Brain pericyte (primary cell): ENCODE measurements around the gene CDCA4.
"Not testable (repeated sequence)": the region's sequence is repeated elsewhere in the genome, so short reads cannot be mapped to it uniquely, and the experiment has no call there.

Source experiments
- DNase-seq: peaks from one replicate; pipeline ENCODE4 v3.0.0-alpha.2; 2012; ENCODE audit warnings: low read depth, low spot score

The CDCA4 gene

GRCh38 chr14:105058521-105059034, 37.7 kb upstream of the CDCA4 start:
- DNase-seq: no peak

- DNase-seq: no peak
Measured at GRCh38 chr14:105056303-105056831, 35.5 kb upstream of the CDCA4 start.

- no peak for DNase-seq
Measured at GRCh38 chr14:105055736-105056302, 34.9 kb upstream of the CDCA4 start.

- DNase-seq: no peak
Measured at GRCh38 chr14:105055334-105055733, 34.5 kb upstream of the CDCA4 start.

- no peak for DNase-seq
Measured at GRCh38 chr14:105053996-105054395, 33.1 kb upstream of the CDCA4 start.

- DNase-seq: no peak
Measured at GRCh38 chr14:105053421-105053820, 32.5 kb upstream of the CDCA4 start.

- no peak for DNase-seq
Measured at GRCh38 chr14:105052110-105052458, 31.2 kb upstream of the CDCA4 start.

GRCh38 chr14:105051182-105052109, 30.6 kb upstream of the CDCA4 start:
- no peak for DNase-seq

GRCh38 chr14:105050551-105050897, 29.6 kb upstream of the CDCA4 start:
- DNase-seq: no peak

- no peak for DNase-seq
Measured at GRCh38 chr14:105049753-105050550, 29.1 kb upstream of the CDCA4 start.

GRCh38 chr14:105047283-105048016, 26.6 kb upstream of the CDCA4 start:
- no peak for DNase-seq

- DNase-seq: no peak
Measured at GRCh38 chr14:105046891-105047282, 26.0 kb upstream of the CDCA4 start.

GRCh38 chr14:105045710-105046326, 24.9 kb upstream of the CDCA4 start:
- peak; percentile 46 for DNase-seq

- no peak for DNase-seq
Measured at GRCh38 chr14:105043641-105044040, 22.8 kb upstream of the CDCA4 start.

- no peak for DNase-seq
Measured at GRCh38 chr14:105042813-105043212, 21.9 kb upstream of the CDCA4 start.

- no peak for DNase-seq
Measured at GRCh38 chr14:105041841-105042765, 21.2 kb upstream of the CDCA4 start.

- DNase-seq: no peak
Measured at GRCh38 chr14:105039458-105040205, 18.7 kb upstream of the CDCA4 start.

GRCh38 chr14:105035616-105036015, 14.7 kb upstream of the CDCA4 start:
- not testable (repeated sequence) for DNase-seq
